Activated naive CD4-positive, alpha-beta T cell treated with anti-CD3 and anti-CD28 coated beads, Interleukin-2, amount 10 ng/mL, durations not matched to agents 7 days and 5 days (primary cell): ENCODE data around the gene AGFG2.

Experiments used
- CTCF ChIA-PET: fragments of 350-600 bp; sonication (Branson Sonifier 250); formaldehyde crosslinking; loops from one replicate; lab custom pipeline; 2021; ENCODE audit warnings: antibody characterized with exemption; lab: Charles Lee
- DNase-seq: peaks from one replicate; pipeline ENCODE4 v3.0.0-alpha.2; 2020
- H3K27ac Mint-ChIP-seq: one replicate; pipeline ENCODE4 v1.8.0; 2021; ENCODE audit warnings: mild to moderate bottlenecking, moderate library complexity, mixed read lengths
- H3K27me3 Mint-ChIP-seq: one replicate; pipeline ENCODE4 v1.8.0; 2021; ENCODE audit warnings: mild to moderate bottlenecking, mixed read lengths
- H3K36me3 Mint-ChIP-seq: one replicate; pipeline ENCODE4 v1.8.0; 2021; ENCODE audit warnings: mixed read lengths
- H3K4me1 Mint-ChIP-seq: one replicate; pipeline ENCODE4 v1.8.0; 2021; ENCODE audit warnings: mixed read lengths
- H3K4me3 Mint-ChIP-seq: one replicate; pipeline ENCODE4 v1.8.0; 2021; ENCODE audit warnings: mild to moderate bottlenecking, moderate library complexity, mixed read lengths
- H3K9me3 Mint-ChIP-seq: one replicate; pipeline ENCODE4 v1.8.0; 2021; ENCODE audit warnings: mixed read lengths

AGFG2 gene

DNA sequence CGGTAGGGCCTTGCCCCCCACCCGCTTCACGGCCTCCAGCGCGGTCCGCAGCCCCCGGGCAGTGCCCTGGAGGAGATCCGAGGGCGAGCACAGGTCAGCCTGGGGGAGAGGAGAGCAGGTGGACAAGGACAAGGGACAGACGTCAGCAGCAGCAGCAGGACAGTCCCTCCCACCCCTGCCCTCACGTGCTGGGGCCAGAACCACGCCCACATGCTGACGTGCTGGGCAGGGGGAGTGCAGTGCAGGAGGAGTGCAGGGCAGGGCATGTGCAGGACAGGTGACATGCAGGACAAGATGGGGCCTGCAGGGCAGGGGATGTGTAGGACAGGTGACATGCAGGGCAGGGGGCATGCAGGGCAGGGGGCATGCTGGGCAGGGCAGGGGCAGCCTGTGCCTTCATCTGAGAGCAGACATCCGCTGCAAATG lies 36.2 kb downstream of the AGFG2 start:
- Mint-ChIP-seq H3K4me1 (peaks cover 16% of the 10 kb centered on the region), H3K9me3 (no peaks in the 10 kb centered on the region), H3K27me3 (peaks cover 16% of the 10 kb centered on the region), H3K4me3 (no peak overlapping the region), H3K27ac (no peak overlapping the region), H3K36me3 (peaks cover 40% of the 10 kb centered on the region)
- CTCF ChIA-PET = no interaction called here
- DNase-seq = no peak

DNA sequence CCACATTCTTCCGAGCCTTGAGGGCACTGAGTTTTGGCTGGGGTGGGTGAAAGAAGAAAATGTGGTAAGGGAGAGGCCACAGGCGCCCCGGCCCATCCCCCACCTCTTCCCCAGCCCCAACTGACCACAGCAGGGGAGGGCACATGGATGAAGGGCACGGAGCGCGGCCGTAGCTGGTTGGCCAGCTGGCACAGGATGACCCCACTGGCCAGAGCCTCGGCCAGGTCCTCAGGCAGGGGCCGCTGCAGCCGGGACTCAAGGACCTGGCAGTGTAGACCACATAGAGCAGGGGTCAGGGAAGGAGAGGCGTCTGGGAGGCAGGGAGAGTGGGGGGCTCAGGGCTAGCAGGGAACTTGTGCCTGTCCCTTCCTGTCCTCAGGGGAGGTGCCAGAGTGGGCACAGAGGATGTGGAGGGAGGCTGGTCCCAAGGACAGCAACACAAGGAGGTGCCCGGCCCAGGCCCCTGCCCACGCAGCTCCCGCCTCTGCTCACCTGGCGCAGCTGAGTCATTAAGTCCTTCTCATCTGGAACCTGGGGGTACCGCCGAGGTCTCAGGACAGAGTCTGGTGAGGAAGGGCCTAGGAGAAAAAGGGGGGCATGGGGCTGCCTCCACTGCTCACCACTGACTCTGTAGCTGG lies 36.9 kb downstream of the AGFG2 start:
- H3K4me1 Mint-ChIP-seq = peaks cover 11% of the 10 kb centered on the region
- H3K36me3 Mint-ChIP-seq = peaks cover 40% of the 10 kb centered on the region
- CTCF ChIA-PET = interaction anchor here (1.0 kb wide), 1 partner anchor 11 kb away, joined by 3 read pairs; no protein-coding TSS in a partner anchor
- no peak overlapping the region for H3K27ac Mint-ChIP-seq
- H3K9me3 Mint-ChIP-seq = no peaks in the 10 kb centered on the region
- no peak overlapping the region for H3K4me3 Mint-ChIP-seq
- H3K27me3 Mint-ChIP-seq = peaks cover 11% of the 10 kb centered on the region
- DNase-seq = no peak

DNA sequence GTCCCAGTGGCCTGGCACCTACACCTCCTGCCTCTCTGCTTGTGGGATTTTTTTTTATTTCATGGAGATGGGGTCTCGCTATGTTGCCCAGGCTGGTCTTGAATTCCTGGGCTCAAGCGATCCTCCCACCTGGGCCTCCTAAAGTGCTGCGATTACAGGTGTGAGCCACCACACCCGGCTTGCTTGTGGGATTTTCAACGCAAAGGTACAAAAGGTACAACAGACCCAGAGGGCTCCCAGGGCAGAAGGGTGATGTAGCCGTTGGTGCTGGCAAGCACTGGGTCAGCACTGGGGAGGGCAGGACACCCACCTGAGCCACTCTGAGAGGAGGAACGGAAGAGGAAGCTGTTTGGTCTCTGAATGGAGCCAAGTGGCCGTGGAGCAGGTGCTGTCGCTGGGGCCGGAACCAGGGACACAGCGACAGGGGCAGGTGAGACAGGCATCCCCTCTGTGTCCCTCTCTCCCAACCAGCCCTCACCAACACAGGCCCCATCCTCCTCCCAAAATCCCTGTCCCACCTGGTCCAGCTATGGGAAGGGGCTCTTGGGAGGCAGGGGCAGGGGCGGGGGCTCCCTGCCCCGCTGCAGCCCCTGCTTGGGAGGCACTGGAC lies 37.5 kb downstream of the AGFG2 start:
- Mint-ChIP-seq H3K36me3 (peaks cover 40% of the 10 kb centered on the region), H3K9me3 (no peaks in the 10 kb centered on the region), H3K4me1 (peaks cover 11% of the 10 kb centered on the region), H3K27me3 (peaks cover 6% of the 10 kb centered on the region), H3K27ac (peak overlapping the region; percentile 65), H3K4me3 (no peak overlapping the region)
- no peak for DNase-seq
- CTCF ChIA-PET = interaction anchor here (1.0 kb wide), 1 partner anchor 12 kb away, joined by 3 read pairs; no protein-coding TSS in a partner anchor

DNA sequence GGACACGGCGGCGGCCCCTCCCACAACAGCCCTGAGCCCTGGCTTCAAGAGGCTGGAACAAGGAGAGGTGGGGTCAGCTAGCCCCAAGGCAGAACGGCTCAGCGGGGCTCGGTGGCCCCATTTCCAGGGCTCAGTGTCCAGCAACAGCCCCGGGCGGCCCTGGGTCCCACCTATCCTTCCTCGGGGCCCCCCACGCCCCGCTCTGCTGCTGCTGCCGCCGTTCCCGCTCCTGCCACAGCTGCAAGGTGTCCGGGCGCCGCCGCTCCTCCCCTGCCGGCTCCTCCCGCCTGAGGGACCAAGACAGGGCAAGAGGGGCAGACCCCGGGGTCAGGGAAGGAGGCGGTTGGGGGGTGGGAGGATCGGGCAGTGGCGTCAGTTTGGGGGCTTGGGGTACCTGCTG lies 38.1 kb downstream of the AGFG2 start:
- Mint-ChIP-seq H3K36me3 (peaks cover 36% of the 10 kb centered on the region), H3K4me3 (no peak overlapping the region), H3K27me3 (no peaks in the 10 kb centered on the region), H3K4me1 (peaks cover 8% of the 10 kb centered on the region), H3K27ac (no peak overlapping the region), H3K9me3 (no peaks in the 10 kb centered on the region)
- DNase-seq = no peak
- CTCF ChIA-PET = interaction anchor here (1.2 kb wide), 1 partner anchor 13 kb away, joined by 6 read pairs; no protein-coding TSS in a partner anchor

DNA sequence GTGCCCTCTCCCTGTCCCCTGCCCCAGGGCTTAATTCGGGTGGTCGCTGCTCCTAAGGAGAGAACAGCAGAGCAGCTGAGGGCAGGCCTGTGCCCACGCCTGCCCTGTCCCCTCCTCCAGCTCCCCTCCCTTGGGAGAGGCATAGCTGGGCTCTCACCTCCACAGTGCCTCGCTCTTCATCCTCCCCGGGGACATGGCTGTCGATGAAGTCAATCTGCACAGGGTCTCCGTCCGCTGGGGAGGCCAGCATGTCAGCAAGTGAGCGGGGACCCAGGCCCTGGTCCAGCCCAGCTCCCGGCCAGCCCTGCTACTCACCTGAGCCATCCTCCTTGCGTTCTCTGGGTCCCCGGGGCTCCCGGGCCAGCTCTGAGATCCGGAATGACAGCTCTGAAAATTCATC lies 38.5 kb downstream of the AGFG2 start:
- no peak overlapping the region for H3K4me3 Mint-ChIP-seq
- peaks cover 11% of the 10 kb centered on the region for H3K4me1 Mint-ChIP-seq
- no peaks in the 10 kb centered on the region for H3K9me3 Mint-ChIP-seq
- no peaks in the 10 kb centered on the region for H3K27me3 Mint-ChIP-seq
- peaks cover 35% of the 10 kb centered on the region for H3K36me3 Mint-ChIP-seq
- no peak overlapping the region for H3K27ac Mint-ChIP-seq
- CTCF ChIA-PET = interaction anchor here (1.2 kb wide), 1 partner anchor 13 kb away, joined by 6 read pairs; no protein-coding TSS in a partner anchor
- no peak for DNase-seq

DNA sequence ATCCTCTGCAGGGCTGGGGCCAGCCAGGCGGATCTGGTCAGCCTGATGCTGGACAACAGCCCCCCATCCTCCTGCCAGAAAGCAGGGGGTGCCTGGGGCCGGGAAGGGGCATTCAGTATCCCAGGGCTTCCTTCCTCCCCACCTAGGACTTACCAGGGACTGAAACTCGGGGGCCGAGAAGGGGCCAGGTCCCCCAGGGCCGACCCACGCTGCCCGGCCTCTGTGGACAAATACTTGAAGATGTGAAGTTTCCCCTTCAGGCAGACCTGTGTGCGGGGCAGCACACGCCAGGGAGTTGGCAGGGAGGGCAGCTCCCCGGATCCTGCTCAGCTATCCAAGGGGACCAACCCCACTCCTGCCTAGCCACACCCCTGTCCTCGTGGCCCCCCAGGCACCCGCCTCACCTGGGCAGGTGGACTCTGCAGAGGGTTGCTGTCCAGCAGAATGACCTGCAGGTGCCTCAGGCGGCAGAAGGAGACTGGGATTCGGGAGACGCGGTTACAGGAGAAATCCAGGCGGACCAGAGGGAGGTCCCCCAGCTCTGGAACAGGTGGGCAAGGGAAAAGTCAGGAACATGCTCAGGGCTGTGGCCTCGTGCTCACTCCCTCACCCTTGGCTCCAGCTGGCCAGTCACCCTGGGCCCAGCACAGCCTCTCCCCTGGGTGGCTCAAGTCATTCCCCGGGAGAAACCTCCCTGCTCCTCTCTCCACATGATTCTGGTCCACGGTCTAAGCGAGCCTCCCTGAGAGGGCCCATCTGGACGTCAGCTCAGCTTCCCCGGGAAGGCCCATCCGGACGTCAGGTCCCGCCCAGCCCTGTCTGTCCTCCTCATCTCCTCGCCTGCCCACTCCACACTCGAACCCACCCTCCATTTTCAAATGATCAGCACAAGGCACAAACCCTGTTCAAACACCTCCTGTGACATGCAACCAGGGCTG lies 39.5 kb downstream of the AGFG2 start:
- Mint-ChIP-seq H3K27me3 (no peaks in the 10 kb centered on the region), H3K27ac (peak overlapping the region; percentile 33), H3K4me3 (no peak overlapping the region), H3K36me3 (peaks cover 36% of the 10 kb centered on the region), H3K9me3 (no peaks in the 10 kb centered on the region), H3K4me1 (peaks cover 21% of the 10 kb centered on the region)
- no peak for DNase-seq
- CTCF ChIA-PET = interaction anchor here (1.0 to 1.7 kb wide), 3 partner anchors 14 to 96 kb away, joined by 4 to 6 read pairs (median 5); no protein-coding TSS in a partner anchor

DNA sequence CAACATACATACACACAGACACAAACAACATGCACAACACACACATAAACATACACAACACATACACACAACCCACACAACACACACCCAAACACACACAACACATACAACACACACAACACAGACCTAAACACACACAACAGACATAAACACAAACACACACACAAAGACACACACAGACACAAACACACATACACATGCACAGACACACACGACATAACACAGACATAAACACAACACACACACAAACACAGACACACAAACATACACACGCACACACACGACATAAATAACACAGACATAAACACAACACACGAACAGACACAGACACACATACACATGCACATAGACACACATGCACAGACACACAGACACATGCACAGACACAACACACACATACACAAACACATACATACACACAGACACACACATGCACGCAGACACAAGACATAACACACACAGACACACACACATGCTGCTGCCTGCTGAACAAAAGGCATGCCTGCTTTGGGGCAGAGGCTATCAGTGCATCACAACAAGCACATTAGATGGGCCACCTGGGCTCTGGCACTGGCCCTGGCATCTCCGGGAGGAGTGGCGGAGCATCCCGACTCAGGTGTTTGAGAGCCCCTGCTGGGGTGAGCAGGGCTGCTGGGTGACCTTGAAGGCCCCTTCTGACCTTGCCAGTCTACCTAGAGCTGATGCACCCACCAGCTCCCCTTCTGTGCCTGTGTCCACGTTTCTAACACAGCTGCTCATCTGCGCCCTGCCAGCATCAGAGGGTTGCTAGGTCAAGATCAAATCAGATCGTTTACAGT lies 41.7 kb downstream of the AGFG2 start:
- H3K4me3 Mint-ChIP-seq = no peak overlapping the region

DNA sequence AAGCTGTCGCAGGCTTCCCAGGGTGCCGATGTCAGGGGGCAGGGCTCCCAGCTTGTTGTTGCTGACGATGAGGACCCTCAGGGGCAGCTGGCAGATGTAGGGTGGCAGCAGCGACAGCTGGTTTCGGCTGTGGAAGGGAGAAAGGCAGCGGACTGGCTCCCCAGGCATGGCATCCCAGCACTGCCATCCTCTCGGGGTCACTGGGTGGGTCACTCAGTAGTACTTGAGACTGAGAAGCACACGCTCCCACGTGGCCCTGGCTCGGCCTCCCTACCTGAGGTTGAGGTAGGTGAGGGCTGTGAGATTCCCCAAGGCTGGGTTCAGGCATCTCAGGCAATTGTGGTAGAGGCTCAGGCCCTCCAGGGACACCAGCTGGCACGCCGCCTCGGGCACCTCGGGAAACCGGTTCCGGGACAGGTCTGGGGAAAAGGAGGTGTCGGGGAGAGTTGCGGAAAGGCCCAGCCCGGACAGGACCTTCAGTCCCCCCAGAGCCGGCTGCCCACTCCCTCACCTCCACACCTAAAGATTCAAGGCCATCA lies 43.1 kb downstream of the AGFG2 start:
- no peak for DNase-seq
- peak overlapping the region; percentile 98 for H3K27ac Mint-ChIP-seq
- peaks cover 35% of the 10 kb centered on the region for H3K36me3 Mint-ChIP-seq
- H3K9me3 Mint-ChIP-seq = no peaks in the 10 kb centered on the region
- H3K4me1 Mint-ChIP-seq = peaks cover 31% of the 10 kb centered on the region
- peak overlapping the region; percentile 89 for H3K4me3 Mint-ChIP-seq
- H3K27me3 Mint-ChIP-seq = peaks cover 4% of the 10 kb centered on the region
- CTCF ChIA-PET = interaction anchor here (1.7 to 9.1 kb wide), 3 partner anchors 18 to 110 kb away, joined by 4 to 130 read pairs (median 16); no protein-coding TSS in a partner anchor

More for the DNA sequence above, 41.7 kb downstream of the AGFG2 start:
- CTCF ChIA-PET = no interaction called here
- Mint-ChIP-seq H3K9me3 (no peaks in the 10 kb centered on the region), H3K4me1 (peaks cover 26% of the 10 kb centered on the region), H3K27ac (no peak overlapping the region), H3K27me3 (no peaks in the 10 kb centered on the region), H3K36me3 (peaks cover 39% of the 10 kb centered on the region)
- no peak for DNase-seq

DNA sequence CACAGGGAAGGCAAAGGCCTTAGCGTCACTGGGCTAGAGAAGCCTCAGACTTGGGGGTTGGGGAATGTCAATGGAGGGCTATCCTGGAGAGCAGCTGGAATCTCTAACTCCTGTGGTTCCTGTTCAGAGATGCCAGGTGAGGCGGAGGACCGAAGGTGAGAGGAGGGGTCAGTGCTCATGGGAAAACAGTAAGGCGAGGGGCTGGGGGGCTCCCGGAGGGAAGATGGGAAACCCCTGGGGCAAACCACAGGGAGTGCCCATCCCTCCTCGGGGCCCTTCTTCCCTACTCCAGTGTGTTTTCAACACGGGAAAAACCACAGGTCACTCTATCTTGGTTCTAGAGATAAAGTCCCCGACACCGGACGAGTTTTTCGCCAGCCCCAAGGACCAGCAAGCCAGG lies 43.6 kb downstream of the AGFG2 start:
- peaks cover 32% of the 10 kb centered on the region for H3K4me1 Mint-ChIP-seq
- H3K4me3 Mint-ChIP-seq = peak overlapping the region; percentile 89
- H3K27ac Mint-ChIP-seq = peak overlapping the region; percentile 98
- no peak for DNase-seq
- peaks cover 33% of the 10 kb centered on the region for H3K36me3 Mint-ChIP-seq
- H3K27me3 Mint-ChIP-seq = peaks cover 4% of the 10 kb centered on the region
- CTCF ChIA-PET = interaction anchor here (0.6 to 9.1 kb wide), 6 partner anchors 19 to 114 kb away, joined by 3 to 130 read pairs (median 4); no protein-coding TSS in a partner anchor
- H3K9me3 Mint-ChIP-seq = no peaks in the 10 kb centered on the region

DNA sequence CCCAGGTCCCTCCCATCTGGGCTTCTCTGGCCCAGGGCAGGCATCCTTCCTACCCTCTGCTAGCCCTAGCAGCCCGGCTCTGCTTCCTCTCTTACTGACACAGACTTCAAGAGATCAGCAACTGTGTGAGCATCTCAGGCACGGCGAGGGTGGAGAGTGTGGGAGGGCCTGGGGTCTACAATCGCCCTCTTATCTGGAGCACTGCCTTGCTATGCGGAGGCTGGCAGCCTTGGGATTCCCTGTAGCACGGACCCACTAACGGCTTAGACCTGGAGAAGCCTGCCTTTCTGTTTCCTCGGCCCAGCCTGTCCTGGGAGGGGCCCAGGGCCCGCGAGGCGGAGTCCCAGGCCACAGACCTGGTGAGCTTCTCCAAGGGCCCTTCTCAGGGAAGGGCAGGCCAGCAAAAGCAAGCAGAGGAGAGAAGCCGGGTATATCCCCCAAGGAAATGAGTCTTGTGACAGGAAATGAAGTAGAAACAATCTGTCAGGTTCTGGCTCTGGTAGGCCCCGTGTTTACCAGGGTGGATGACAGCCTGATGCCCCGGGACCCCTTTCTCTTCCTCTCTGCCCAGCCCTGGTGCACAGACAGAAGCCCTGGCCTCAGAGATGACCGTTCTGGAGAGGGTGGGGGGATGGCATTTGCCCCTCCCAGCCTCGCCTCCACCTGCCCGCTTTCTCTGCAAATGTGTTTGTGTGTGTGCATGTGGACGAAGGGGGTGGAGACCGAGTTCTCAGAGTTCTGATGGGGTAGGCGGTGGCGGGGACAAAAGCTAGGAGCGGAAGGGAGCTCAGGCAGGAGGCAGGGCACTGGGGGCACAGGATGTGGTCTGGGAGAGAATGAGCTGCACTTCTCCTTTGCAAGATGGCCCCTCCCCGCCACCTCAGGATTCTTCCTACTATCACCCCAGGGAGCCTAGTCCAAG lies 44.4 kb downstream of the AGFG2 start:
- Mint-ChIP-seq H3K4me1 (peaks cover 38% of the 10 kb centered on the region), H3K27ac (peak overlapping the region; percentile 98), H3K9me3 (no peaks in the 10 kb centered on the region), H3K27me3 (peaks cover 5% of the 10 kb centered on the region), H3K4me3 (peak overlapping the region; percentile 89), H3K36me3 (peaks cover 27% of the 10 kb centered on the region)
- peak; percentile 90 for DNase-seq
- CTCF ChIA-PET = interaction anchor here (0.6 to 9.1 kb wide), 6 partner anchors 19 to 115 kb away, joined by 3 to 130 read pairs (median 4); no protein-coding TSS in a partner anchor

DNA sequence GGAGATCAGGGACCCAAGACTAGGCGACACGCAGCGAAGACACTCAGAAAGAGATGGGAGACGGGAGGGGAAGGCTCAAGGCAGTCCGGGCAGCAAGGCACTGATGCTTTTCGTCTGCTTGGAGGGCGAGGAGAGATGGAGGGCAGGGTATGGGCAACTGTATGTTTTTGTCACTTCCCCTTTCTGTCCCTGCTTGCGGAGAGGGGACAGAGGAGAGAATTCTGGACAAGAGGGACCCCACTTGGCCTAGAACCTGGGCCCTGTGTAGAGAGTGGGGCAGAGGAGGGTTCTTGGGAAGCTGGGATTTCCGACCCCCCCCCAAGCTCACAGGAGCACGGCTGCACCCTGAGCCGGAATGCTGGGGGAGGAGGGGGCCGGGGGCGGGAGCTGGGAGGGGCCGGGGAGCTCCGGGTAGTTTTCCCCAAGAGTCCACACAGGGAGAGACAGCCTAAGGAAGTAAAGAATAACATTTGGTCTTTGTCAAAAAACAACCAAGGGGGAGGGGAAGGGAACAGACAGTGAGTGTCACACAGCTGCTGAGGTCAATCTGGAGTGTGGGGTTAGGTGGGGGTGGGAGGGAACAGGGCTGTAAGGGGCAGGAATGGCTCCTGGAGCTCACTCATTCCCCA lies 45.2 kb downstream of the AGFG2 start:
- H3K27me3 Mint-ChIP-seq = peaks cover 7% of the 10 kb centered on the region

More for the DNA sequence above, 45.2 kb downstream of the AGFG2 start:
- peaks cover 21% of the 10 kb centered on the region for H3K36me3 Mint-ChIP-seq
- H3K27ac Mint-ChIP-seq = peak overlapping the region; percentile 98
- CTCF ChIA-PET = interaction anchor here (0.9 to 9.1 kb wide), 6 partner anchors 20 to 121 kb away, joined by 3 to 130 read pairs (median 10); partner anchors contain the start of genes POP7 and TSC22D4
- no peak for DNase-seq
- peaks cover 40% of the 10 kb centered on the region for H3K4me1 Mint-ChIP-seq
- peak overlapping the region; percentile 89 for H3K4me3 Mint-ChIP-seq
- H3K9me3 Mint-ChIP-seq = no peaks in the 10 kb centered on the region
